Measurements from ENCODE around the gene SORBS1.
"Not testable (repeated sequence)": the region's sequence is repeated elsewhere in the genome, so short reads cannot be mapped to it uniquely, and the experiment has no call there.

Gene SORBS1

GRCh38 chr10:95360122-95360714, 201.0 kb downstream of the SORBS1 start:
- in situ Hi-C loops (cut with HindIII; ENCODE audit: low sequenced_read_pairs), result loop anchor here (5.0 kb wide), 2 partner anchors 38 to 228 kb away; no protein-coding TSS in a partner anchor

- in situ Hi-C loops (cut with HindIII; ENCODE audit: low sequenced_read_pairs), result no loop called here
These were observed 201.7 kb downstream of the SORBS1 start for GRCh38 chr10:95359466-95359865.

- in situ Hi-C loops (cut with HindIII; ENCODE audit: low sequenced_read_pairs), result no loop called here
These were observed 204.8 kb downstream of the SORBS1 start for GRCh38 chr10:95356190-95356955.

GRCh38 chr10:95355301-95355700, 205.9 kb downstream of the SORBS1 start:
- in situ Hi-C loops (cut with HindIII; ENCODE audit: low sequenced_read_pairs), result no loop called here

GRCh38 chr10:95354110-95354509, 207.1 kb downstream of the SORBS1 start:
- in situ Hi-C loops (cut with HindIII; ENCODE audit: low sequenced_read_pairs), result loop anchor here (5.0 kb wide), 2 partner anchors 52 to 63 kb away; no protein-coding TSS in a partner anchor

GRCh38 chr10:95353123-95353522, 208.0 kb downstream of the SORBS1 start:
- in situ Hi-C loops (cut with HindIII; ENCODE audit: low sequenced_read_pairs), result loop anchor here (5.0 kb wide), 2 partner anchors 51 to 64 kb away; no protein-coding TSS in a partner anchor

- in situ Hi-C loops (cut with HindIII; ENCODE audit: low sequenced_read_pairs), result loop anchor here (5.0 kb wide), 2 partner anchors 50 to 65 kb away; no protein-coding TSS in a partner anchor
These were observed 208.5 kb downstream of the SORBS1 start for GRCh38 chr10:95352684-95353083.

- in situ Hi-C loops (cut with HindIII; ENCODE audit: low sequenced_read_pairs), result loop anchor here (5.0 kb wide), 2 partner anchors 49 to 66 kb away; no protein-coding TSS in a partner anchor
These were observed 210.3 kb downstream of the SORBS1 start for GRCh38 chr10:95350830-95351228.

GRCh38 chr10:95350219-95350829, 210.8 kb downstream of the SORBS1 start:
- in situ Hi-C loops (cut with HindIII; ENCODE audit: low sequenced_read_pairs), result loop anchor here (5.0 kb wide), 2 partner anchors 48 to 67 kb away; no protein-coding TSS in a partner anchor

- in situ Hi-C loops (cut with HindIII; ENCODE audit: low sequenced_read_pairs), result not testable (repeated sequence)
These were observed 213.8 kb downstream of the SORBS1 start for GRCh38 chr10:95347402-95347766.

GRCh38 chr10:95346715-95347401, 214.3 kb downstream of the SORBS1 start:
- in situ Hi-C loops (cut with HindIII; ENCODE audit: low sequenced_read_pairs), result no loop called here

- in situ Hi-C loops (cut with HindIII; ENCODE audit: low sequenced_read_pairs), result no loop called here
These were observed 217.6 kb downstream of the SORBS1 start for GRCh38 chr10:95343573-95343972.

GRCh38 chr10:95341716-95342130, 219.4 kb downstream of the SORBS1 start:
- in situ Hi-C loops (cut with HindIII; ENCODE audit: low sequenced_read_pairs), result no loop called here

GRCh38 chr10:95339863-95340262, 221.3 kb downstream of the SORBS1 start:
- in situ Hi-C loops (cut with HindIII; ENCODE audit: low sequenced_read_pairs), result no loop called here

- in situ Hi-C loops (cut with HindIII; ENCODE audit: low sequenced_read_pairs), result no loop called here
These were observed 223.6 kb downstream of the SORBS1 start for GRCh38 chr10:95337423-95338160.

- in situ Hi-C loops (cut with HindIII; ENCODE audit: low sequenced_read_pairs), result no loop called here
These were observed 224.5 kb downstream of the SORBS1 start for GRCh38 chr10:95336702-95337101.

- in situ Hi-C loops (cut with HindIII; ENCODE audit: low sequenced_read_pairs), result no loop called here
These were observed 225.1 kb downstream of the SORBS1 start for GRCh38 chr10:95335933-95336699.

- in situ Hi-C loops (cut with HindIII; ENCODE audit: low sequenced_read_pairs), result no loop called here
These were observed 226.4 kb downstream of the SORBS1 start for GRCh38 chr10:95334805-95335144.

- in situ Hi-C loops (cut with HindIII; ENCODE audit: low sequenced_read_pairs), result no loop called here
These were observed 227.0 kb downstream of the SORBS1 start for GRCh38 chr10:95333997-95334804.
